GM21515 (cell line): Measurements from ENCODE around the gene PTPRU.

Experiments used
- ATAC-seq: cut with Tn5 transposase; IDR thresholded peaks from one replicate; pipeline ENCODE4 v1.9.1; 2021; ENCODE audit not compliant: unreplicated experiment

The PTPRU gene

GRCh38 chr1:29235955-29236711 is at the start of gene PTPRU:
Gene PTPRU, plus strand, starts transcription at chr1:29236522. Its CDS starts 123 bp downstream, at chr1:29236645.
- peak; percentile 71 for ATAC-seq

GRCh38 chr1:29186707-29187106 is 49.6 kb upstream of the PTPRU start:
- no peak for ATAC-seq

GRCh38 chr1:29190718-29191117 is 45.6 kb upstream of the PTPRU start:
- ATAC-seq: no peak

GRCh38 chr1:29193879-29194455 is 42.4 kb upstream of the PTPRU start:
- ATAC-seq: no peak

- no peak for ATAC-seq
Measured at GRCh38 chr1:29195881-29196291, 40.4 kb upstream of the PTPRU start.

- no peak for ATAC-seq
Measured at GRCh38 chr1:29196863-29197589, 39.3 kb upstream of the PTPRU start.

- no peak for ATAC-seq
Measured at GRCh38 chr1:29197590-29197924, 38.8 kb upstream of the PTPRU start.

- ATAC-seq: no peak
Measured at GRCh38 chr1:29197993-29198392, 38.3 kb upstream of the PTPRU start.

GRCh38 chr1:29200906-29201594 is 35.3 kb upstream of the PTPRU start:
- no peak for ATAC-seq

GRCh38 chr1:29201595-29202051 is 34.7 kb upstream of the PTPRU start:
- no peak for ATAC-seq

GRCh38 chr1:29202053-29202452 is 34.3 kb upstream of the PTPRU start:
- ATAC-seq: no peak

GRCh38 chr1:29202584-29203340 is 33.6 kb upstream of the PTPRU start:
- ATAC-seq: no peak

- no peak for ATAC-seq
Measured at GRCh38 chr1:29208442-29208841, 27.9 kb upstream of the PTPRU start.

GRCh38 chr1:29209173-29209572 is 27.1 kb upstream of the PTPRU start:
- ATAC-seq: no peak

GRCh38 chr1:29210278-29211085 is 25.8 kb upstream of the PTPRU start:
- ATAC-seq: no peak

GRCh38 chr1:29211086-29212030 is 25.0 kb upstream of the PTPRU start:
- no peak for ATAC-seq

GRCh38 chr1:29213055-29213454 is 23.3 kb upstream of the PTPRU start:
- ATAC-seq: no peak

- ATAC-seq: no peak
Measured at GRCh38 chr1:29217633-29218032, 18.7 kb upstream of the PTPRU start.

GRCh38 chr1:29218223-29218622 is 18.1 kb upstream of the PTPRU start:
- no peak for ATAC-seq
